Astrocyte (in vitro differentiated cells and primary cell): ENCODE data around the gene LAMA5. TPM values are rescaled to one million over a fixed set of nuclear protein-coding genes. Genes with fewer than 3 reads are reported as not detected.
A peak's percentile ranks its signal among the peaks of the same experiment; 100 is the strongest.

Experiments
- DNase-seq: peaks from one replicate; pipeline ENCODE4 v3.0.0-alpha.2; 2010; ENCODE audit warnings: low read depth
- FAIRE-seq: peaks from 2 replicates; lab custom pipeline; 2011; peaks lifted over from hg19 to GRCh38; lab: Jason Lieb, UNC
- H2AFZ ChIP-seq: 2 replicates; pipeline ENCODE4 v1.6.0; 2012; ENCODE audit warnings: low read depth, low read length, inconsistent platforms
- H3K27ac ChIP-seq: 2 replicates; pipeline ENCODE4 v1.5.1; 2011; ENCODE audit warnings: low read depth, low read length, inconsistent platforms
- H3K27me3 ChIP-seq: 2 replicates; pipeline ENCODE4 v1.6.0; 2011; ENCODE audit warnings: low read length, inconsistent platforms; ENCODE audit not compliant: insufficient read depth
- H3K36me3 ChIP-seq: 2 replicates; pipeline ENCODE4 v1.5.1; 2011; ENCODE audit warnings: low read length, inconsistent platforms; ENCODE audit not compliant: insufficient read depth
- H3K4me1 ChIP-seq: 2 replicates; pipeline ENCODE4 v1.5.1; 2011; ENCODE audit warnings: low read length, inconsistent platforms; ENCODE audit not compliant: insufficient read depth
- H3K4me2 ChIP-seq: 2 replicates; pipeline ENCODE4 v1.6.0; 2012; ENCODE audit warnings: low read length, inconsistent platforms
- H3K4me3 ChIP-seq: 2 replicates; pipeline ENCODE4 v1.5.1; 2011; ENCODE audit warnings: low read depth, mild to moderate bottlenecking, low read length, inconsistent platforms; ENCODE audit not compliant: insufficient read depth
- H3K79me2 ChIP-seq: 2 replicates; pipeline ENCODE4 v1.6.0; 2012; ENCODE audit warnings: mild to moderate bottlenecking, low read length, inconsistent platforms; ENCODE audit not compliant: insufficient read depth
- H3K9ac ChIP-seq: 2 replicates; pipeline ENCODE4 v1.6.0; 2012; ENCODE audit warnings: mild to moderate bottlenecking, low read length, inconsistent platforms
- H3K9me3 ChIP-seq: 2 replicates; pipeline ENCODE4 v1.5.1; 2012; ENCODE audit warnings: low read depth, mild to moderate bottlenecking, low read length, inconsistent platforms; ENCODE audit not compliant: insufficient read depth
- H4K20me1 ChIP-seq: 2 replicates; pipeline ENCODE4 v1.6.0; 2012; ENCODE audit warnings: low read length, inconsistent platforms; ENCODE audit not compliant: insufficient read depth
- H3K27ac Mint-ChIP-seq: one replicate; pipeline ENCODE4 v1.8.0; 2021; ENCODE audit warnings: mild to moderate bottlenecking, mixed read lengths; ENCODE audit not compliant: unreplicated experiment
- H3K27me3 Mint-ChIP-seq: one replicate; pipeline ENCODE4 v1.8.0; 2021; ENCODE audit warnings: low read depth, mixed read lengths; ENCODE audit not compliant: unreplicated experiment
- H3K36me3 Mint-ChIP-seq: one replicate; pipeline ENCODE4 v1.8.0; 2021; ENCODE audit warnings: low read depth, mixed read lengths; ENCODE audit not compliant: unreplicated experiment
- H3K4me1 Mint-ChIP-seq: one replicate; pipeline ENCODE4 v1.8.0; 2021; ENCODE audit warnings: low read depth, mixed read lengths; ENCODE audit not compliant: unreplicated experiment
- H3K4me3 Mint-ChIP-seq: one replicate; pipeline ENCODE4 v1.8.0; 2021; ENCODE audit warnings: mild to moderate bottlenecking, moderate library complexity, mixed read lengths; ENCODE audit not compliant: unreplicated experiment
- H3K9me3 Mint-ChIP-seq: one replicate; pipeline ENCODE4 v1.8.0; 2021; ENCODE audit warnings: mild to moderate bottlenecking, mixed read lengths; ENCODE audit not compliant: unreplicated experiment
- CTCF ChIP-seq: IDR thresholded peaks from 2 replicates; pipeline ENCODE4 v1.5.1; 2011; ENCODE audit warnings: low read depth, mild to moderate bottlenecking, inconsistent platforms, low read length, moderate library complexity; ENCODE audit not compliant: insufficient read depth
- EZH2 ChIP-seq: IDR thresholded peaks from 2 replicates; pipeline ENCODE4 v1.6.1; 2012; ENCODE audit warnings: mild to moderate bottlenecking, low read length, inconsistent platforms; ENCODE audit not compliant: insufficient read depth
- total RNA-seq: library from RNA; stranded (reverse); gene quantifications from 2 replicates; pipeline ENCODE4 v1.2.1, GENCODE V29; 2021

LAMA5 gene
- total RNA-seq, 1 donor from 2014 or later = 350 TPM

- peak overlapping the region; percentile 1 for H3K27ac ChIP-seq
- FAIRE-seq = no peak
- H3K4me3 ChIP-seq = no peak overlapping the region
- H3K36me3 Mint-ChIP-seq = no peaks in the 10 kb centered on the region
- H3K9me3 Mint-ChIP-seq = no peaks in the 10 kb centered on the region
- peak overlapping the region; percentile 79 for H3K4me3 Mint-ChIP-seq
- no peak overlapping the region for H3K9ac ChIP-seq
- H3K4me1 Mint-ChIP-seq = peaks cover 16% of the 10 kb centered on the region
- no peak overlapping the region for H2AFZ ChIP-seq
- no peak overlapping the region for H3K27ac Mint-ChIP-seq
- H3K27me3 Mint-ChIP-seq = no peaks in the 10 kb centered on the region
- TF ChIP-seq EZH2 = no peak
- no peak for TF ChIP-seq CTCF
- no peaks in the 10 kb centered on the region for H3K36me3 ChIP-seq
- DNase-seq = no peak
- no peaks in the 10 kb centered on the region for H3K9me3 ChIP-seq
- peak overlapping the region; percentile 45 for H3K4me2 ChIP-seq
- peaks cover 14% of the 10 kb centered on the region for H3K79me2 ChIP-seq
- peaks cover 41% of the 10 kb centered on the region for H4K20me1 ChIP-seq
- H3K4me1 ChIP-seq = peaks cover 50% of the 10 kb centered on the region
- no peaks in the 10 kb centered on the region for H3K27me3 ChIP-seq
These were observed 2.9 kb downstream of the LAMA5 start for GRCh38 chr20:62363920-62364851.

- no peak overlapping the region for H3K27ac ChIP-seq
- H3K4me3 ChIP-seq = no peak overlapping the region
- no peak overlapping the region for H3K9ac ChIP-seq
- H3K36me3 ChIP-seq = no peaks in the 10 kb centered on the region
- Mint-ChIP-seq H3K9me3 (no peaks in the 10 kb centered on the region), H3K27me3 (no peaks in the 10 kb centered on the region), H3K4me3 (peak overlapping the region; percentile 20), H3K27ac (no peak overlapping the region), H3K36me3 (no peaks in the 10 kb centered on the region), H3K4me1 (peaks cover 12% of the 10 kb centered on the region)
- H3K9me3 ChIP-seq = no peaks in the 10 kb centered on the region
- H3K79me2 ChIP-seq = peaks cover 14% of the 10 kb centered on the region
- DNase-seq (no peak), FAIRE-seq (no peak)
- H3K4me2 ChIP-seq = peak overlapping the region; percentile 45
- H3K4me1 ChIP-seq = peaks cover 50% of the 10 kb centered on the region
- peaks cover 41% of the 10 kb centered on the region for H4K20me1 ChIP-seq
- no peaks in the 10 kb centered on the region for H3K27me3 ChIP-seq
- H2AFZ ChIP-seq = no peak overlapping the region
- TF ChIP-seq EZH2 (no peak), CTCF (no peak)
These were observed 3.9 kb downstream of the LAMA5 start for GRCh38 chr20:62362991-62363919.
